PFSK-1 (cell line): ENCODE data around the gene EPS8L1.

Source experiments
- FOXP2 ChIP-seq: optimal IDR thresholded peaks from 2 replicates; pipeline ENCODE3; 2011; ENCODE audit warnings: borderline replicate concordance, control low read depth, inconsistent platforms; ENCODE audit not compliant: insufficient read depth; ENCODE audit errors: extremely low read length, extremely low read depth
- POLR2AphosphoS5 ChIP-seq: IDR thresholded peaks from 2 replicates; pipeline ENCODE4 v1.6.1; 2012; ENCODE audit warnings: low read depth, mild to moderate bottlenecking, control low read depth, low read length, moderate library complexity
- SIN3A ChIP-seq: IDR thresholded peaks from 2 replicates; pipeline ENCODE4 v1.6.1; 2012; ENCODE audit warnings: mild to moderate bottlenecking, low read length, moderate library complexity, borderline replicate concordance; ENCODE audit not compliant: insufficient read depth
- TAF1 ChIP-seq: IDR thresholded peaks from 2 replicates; pipeline ENCODE4 v1.6.1; 2012; ENCODE audit warnings: low read length, control low read depth, borderline replicate concordance; ENCODE audit not compliant: insufficient read depth
- TF ChIP-seq, protein P1 (sequence below), 2 experiments: IDR thresholded peaks; 2 replicates each; pipeline versions ENCODE4 v1.6.1 to v1.8.0; 2011 to 2012; ENCODE audit warnings: low read depth in 2 of 2, low read length in 2 of 2, control low read depth in 1 of 2, inconsistent platforms in 1 of 2, mild to moderate bottlenecking in 1 of 2, moderate library complexity in 1 of 2; ENCODE audit not compliant: insufficient read depth in 1 of 2

EPS8L1 gene

GRCh38 chr19:55091126-55091910 lies 15.6 kb downstream of the EPS8L1 start:
- no peak for TF ChIP-seq SIN3A

DNA sequence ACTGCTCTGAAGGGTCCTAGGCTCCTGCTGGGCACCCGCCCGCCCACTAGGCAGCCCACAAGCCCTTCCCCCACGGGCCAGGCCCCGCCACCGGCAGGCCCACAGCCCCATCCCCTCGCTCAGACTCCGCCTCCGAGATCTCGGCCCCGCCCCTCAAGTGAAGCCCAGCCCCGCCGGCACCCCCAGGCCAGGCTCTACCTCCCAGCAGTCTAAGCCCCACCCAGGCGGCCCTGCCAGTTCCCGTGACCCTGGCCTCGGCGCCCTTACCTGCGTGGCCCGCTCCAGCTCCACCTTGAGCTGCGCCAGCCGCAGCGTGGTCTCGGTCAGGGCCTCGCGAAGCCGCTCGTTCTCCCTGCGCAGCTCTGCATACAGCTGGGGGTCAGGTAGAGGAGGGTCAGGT lies 16.3 kb downstream of the EPS8L1 start:
- no peak for TF ChIP-seq SIN3A
- TF ChIP-seq FOXP2, result no peak
- no peak for TF ChIP-seq POLR2AphosphoS5
- TF ChIP-seq, protein P1, sequence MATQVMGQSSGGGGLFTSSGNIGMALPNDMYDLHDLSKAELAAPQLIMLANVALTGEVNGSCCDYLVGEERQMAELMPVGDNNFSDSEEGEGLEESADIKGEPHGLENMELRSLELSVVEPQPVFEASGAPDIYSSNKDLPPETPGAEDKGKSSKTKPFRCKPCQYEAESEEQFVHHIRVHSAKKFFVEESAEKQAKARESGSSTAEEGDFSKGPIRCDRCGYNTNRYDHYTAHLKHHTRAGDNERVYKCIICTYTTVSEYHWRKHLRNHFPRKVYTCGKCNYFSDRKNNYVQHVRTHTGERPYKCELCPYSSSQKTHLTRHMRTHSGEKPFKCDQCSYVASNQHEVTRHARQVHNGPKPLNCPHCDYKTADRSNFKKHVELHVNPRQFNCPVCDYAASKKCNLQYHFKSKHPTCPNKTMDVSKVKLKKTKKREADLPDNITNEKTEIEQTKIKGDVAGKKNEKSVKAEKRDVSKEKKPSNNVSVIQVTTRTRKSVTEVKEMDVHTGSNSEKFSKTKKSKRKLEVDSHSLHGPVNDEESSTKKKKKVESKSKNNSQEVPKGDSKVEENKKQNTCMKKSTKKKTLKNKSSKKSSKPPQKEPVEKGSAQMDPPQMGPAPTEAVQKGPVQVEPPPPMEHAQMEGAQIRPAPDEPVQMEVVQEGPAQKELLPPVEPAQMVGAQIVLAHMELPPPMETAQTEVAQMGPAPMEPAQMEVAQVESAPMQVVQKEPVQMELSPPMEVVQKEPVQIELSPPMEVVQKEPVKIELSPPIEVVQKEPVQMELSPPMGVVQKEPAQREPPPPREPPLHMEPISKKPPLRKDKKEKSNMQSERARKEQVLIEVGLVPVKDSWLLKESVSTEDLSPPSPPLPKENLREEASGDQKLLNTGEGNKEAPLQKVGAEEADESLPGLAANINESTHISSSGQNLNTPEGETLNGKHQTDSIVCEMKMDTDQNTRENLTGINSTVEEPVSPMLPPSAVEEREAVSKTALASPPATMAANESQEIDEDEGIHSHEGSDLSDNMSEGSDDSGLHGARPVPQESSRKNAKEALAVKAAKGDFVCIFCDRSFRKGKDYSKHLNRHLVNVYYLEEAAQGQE (IDR thresholded peaks at IDR 0.05; ENCODE audit: insufficient read depth in 1 of 2, low read depth in 2 of 2, low read length in 2 of 2), result no peak
- TF ChIP-seq TAF1, result no peak

GRCh38 chr19:55092423-55093318 lies 17.0 kb downstream of the EPS8L1 start:
- TF ChIP-seq, protein P1 (IDR thresholded peaks at IDR 0.05; ENCODE audit: insufficient read depth in 1 of 2, low read depth in 2 of 2, low read length in 2 of 2), result no peak
- TF ChIP-seq FOXP2, result no peak
- TF ChIP-seq POLR2AphosphoS5, result no peak
- TF ChIP-seq TAF1, result no peak
- TF ChIP-seq SIN3A, result no peak

- TF ChIP-seq FOXP2 (no peak), POLR2AphosphoS5 (no peak), SIN3A (no peak), TAF1 (no peak)
- TF ChIP-seq, protein P1 (IDR thresholded peaks at IDR 0.05; ENCODE audit: insufficient read depth in 1 of 2, low read depth in 2 of 2, low read length in 2 of 2), result no peak
These were observed 19.0 kb downstream of the EPS8L1 start for GRCh38 chr19:55094456-55095259.

DNA sequence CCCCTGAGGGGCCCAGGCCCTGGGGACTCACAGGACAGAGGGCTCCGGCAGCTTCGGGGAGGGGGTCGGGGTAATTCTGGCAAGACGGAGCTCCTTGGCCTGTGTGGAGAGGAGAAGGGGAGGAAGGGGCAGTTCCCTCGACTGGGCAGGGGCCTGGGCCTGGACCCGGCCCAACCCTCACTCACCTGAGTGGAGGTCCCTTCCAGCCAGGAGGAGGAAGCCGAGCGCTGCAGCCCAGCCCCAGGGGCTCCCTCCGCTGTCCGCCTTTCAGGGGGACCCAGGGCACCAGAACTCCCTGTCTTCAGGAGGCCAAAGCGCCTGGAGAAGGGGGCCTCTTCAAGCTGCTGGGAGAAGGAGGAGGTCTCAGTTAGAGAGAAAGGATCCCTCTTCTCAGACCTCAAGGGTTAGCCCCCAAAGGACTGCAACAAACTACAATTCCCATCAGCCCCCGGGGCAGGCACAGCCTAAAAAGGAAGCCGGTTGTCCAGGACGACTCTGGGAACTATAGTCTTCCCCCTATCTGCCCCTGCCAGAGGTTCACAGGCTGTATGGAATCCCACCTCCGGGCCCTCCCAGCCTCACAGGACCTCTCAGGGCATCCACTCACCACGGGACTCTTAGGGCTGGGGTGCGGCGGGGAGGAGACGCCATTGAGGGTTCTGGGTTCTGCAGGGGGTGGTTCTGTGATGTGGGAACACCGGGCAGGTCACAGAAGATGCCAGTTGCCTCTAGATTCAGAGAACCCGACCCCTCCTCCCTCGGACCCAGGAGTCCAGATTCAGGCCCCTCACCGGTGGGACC lies 19.8 kb downstream of the EPS8L1 start:
- TF ChIP-seq, protein P1 (IDR thresholded peaks at IDR 0.05; ENCODE audit: insufficient read depth in 1 of 2, low read depth in 2 of 2, low read length in 2 of 2), result no peak
- no peak for TF ChIP-seq FOXP2
- TF ChIP-seq SIN3A, result no peak
- TF ChIP-seq POLR2AphosphoS5, result no peak
- no peak for TF ChIP-seq TAF1
